ENCODE results near the gene CEP162.
"Not testable (repeated sequence)": the region's sequence is repeated elsewhere in the genome, so short reads cannot be mapped to it uniquely, and the experiment has no call there.

Gene CEP162

DNA sequence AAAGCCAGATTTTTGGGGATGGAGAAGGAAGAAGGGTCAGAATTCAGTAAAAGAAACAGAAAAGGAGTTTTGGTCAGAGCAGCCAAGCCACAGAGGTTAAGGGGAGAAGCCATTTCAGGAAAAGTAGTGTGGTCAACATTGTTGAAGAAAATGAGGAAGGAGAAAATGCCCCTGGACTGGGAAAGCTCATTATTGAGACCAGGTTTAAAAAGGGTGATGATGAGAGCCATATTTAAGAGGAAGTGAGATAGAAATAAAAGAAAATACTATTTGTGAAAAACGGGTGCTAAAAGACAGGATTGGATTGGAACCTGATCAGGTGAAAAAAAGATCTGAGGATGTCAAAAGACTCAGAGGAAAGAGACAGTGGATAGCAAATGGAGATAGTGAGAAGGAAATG, 75.8 kb downstream of the CEP162 start:
- DNase-seq (ENCODE audit: low spot score) = no peak

DNA sequence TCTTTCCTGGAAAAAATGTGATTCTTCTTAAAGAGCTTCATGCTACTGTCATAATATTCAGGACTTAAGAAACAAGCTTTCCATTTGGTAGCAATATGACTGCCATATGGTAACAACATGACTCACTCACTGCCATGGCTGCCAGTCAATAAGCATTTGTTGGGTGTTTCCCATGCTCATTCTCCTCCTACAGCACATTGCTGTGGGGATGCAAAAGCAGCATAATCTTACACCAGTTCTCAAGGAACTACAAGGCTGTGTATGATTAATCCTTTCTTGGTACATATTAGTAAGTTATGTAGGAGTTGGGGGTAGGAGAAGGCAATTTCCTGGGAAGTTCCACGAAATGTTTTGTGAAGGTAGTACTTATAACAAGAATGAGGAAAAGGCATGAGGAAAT, 76.7 kb downstream of the CEP162 start:
- peak; percentile 62 for DNase-seq (ENCODE audit: low spot score)

DNA sequence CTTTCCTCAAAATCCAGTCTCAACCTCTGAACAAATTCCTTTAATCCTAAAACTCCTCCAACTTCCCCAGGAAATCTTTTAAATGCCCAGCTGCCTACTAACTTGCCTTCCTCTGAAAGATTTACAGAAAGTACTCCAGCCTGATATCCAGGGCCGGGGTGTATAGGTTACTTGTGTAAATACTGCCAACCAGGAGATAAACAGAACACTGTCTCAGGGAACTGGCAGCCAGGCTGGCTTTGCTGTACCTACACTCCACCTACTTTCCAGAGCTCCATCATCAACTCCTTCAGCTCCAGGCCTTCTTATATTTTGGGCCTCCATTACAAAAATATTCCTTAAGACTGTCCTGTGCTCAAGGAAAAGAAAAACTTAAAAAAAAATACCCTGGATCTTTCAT, 85.9 kb downstream of the CEP162 start:
- DNase-seq (ENCODE audit: low spot score) = no peak

DNA sequence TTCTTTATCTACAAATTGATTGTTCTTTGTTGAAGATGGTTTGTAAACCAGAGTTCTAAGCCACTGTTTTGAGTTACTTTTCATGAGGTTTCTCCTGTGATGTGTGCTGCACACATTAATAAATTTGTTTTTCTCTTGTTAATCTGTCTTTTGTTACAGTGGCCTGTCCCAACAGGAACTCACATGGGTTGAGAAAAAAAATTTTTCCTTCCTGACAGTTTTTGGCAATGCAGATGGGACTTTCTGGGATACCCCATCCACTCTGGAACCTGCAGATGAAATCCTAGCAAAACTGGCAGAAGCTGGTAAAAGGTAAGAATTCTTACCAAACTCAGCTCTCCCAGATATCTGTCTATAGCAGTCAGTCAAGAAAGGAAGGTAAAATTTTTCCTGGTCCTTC, 88.1 kb downstream of the CEP162 start:
- DNase-seq (ENCODE audit: low spot score) = no peak

DNA sequence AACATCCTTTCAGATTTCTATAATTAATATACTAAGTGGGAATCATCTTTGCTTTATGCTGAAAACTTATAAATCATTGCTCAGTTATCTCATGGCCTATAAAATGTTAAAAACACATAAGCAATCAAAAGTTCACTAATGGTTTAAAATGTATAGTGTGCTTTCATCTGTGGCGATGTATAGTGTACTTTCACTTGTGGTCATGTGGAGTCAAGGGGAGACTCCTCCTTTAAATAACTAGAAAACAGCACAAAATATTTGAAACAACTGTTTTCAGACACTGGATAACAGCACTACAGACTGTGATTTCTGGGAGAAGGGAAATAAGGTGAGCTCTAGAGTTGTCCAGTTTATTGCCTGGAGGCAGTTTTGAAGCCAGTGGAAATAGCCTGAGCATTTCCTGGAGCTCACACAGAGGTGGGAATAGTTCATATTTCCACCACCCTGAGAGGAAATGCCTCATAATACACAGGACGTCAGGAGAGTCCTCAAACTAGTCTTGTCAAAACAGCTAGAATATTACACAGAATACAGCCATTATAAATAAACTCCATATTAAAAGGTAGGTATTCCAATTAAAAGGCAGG, 89.4 kb downstream of the CEP162 start:
- DNase-seq (ENCODE audit: low spot score) = no peak

DNA sequence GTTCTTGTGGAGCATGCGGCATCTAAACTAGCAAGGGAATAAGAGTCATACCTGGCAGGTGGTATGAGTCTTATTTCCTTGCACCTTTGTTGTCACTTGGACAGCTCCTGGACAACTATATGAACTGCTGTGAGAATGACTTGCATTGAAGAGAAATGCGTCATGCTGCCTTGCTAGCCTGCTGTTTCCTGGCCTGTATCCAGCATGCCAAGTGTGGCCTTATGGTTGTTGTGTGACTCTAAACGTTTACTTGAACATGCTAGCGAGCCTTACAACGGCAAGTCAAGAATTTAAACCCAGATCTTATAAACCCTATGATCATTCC, 90.4 kb downstream of the CEP162 start:
- DNase-seq (ENCODE audit: low spot score) = peak; percentile 6

DNA sequence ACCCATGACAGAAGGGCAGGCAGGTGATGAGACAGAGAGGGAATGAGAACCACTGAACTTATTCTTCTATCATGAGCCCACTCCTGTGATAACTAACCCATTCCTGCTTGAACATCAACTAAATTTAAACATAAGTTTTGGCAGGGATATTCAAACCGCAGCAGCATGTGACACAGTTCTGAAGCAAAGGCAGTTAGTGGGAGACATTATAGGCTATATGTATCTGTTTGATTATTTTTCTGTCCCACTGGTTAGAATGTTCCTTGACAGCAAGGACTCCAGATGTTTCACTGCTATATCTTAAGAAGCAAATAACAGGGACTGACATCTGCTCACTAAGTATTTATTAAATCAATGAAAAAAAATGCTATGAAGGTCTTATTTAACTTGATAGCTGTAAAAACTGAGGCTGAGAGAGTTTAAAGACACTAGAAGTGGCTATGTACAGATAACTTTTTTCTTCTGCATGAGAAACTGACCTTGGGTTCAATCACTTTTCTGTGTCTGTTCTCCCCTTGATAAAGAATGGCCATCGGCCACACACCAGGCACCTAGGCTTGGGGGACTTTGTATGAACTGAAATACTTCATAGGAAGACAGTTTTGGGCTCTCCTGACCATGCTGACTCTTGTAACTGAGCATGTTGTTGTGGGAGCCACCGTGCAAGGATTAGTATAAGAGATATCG, 90.9 kb downstream of the CEP162 start:
- DNase-seq (ENCODE audit: low spot score) = no peak

DNA sequence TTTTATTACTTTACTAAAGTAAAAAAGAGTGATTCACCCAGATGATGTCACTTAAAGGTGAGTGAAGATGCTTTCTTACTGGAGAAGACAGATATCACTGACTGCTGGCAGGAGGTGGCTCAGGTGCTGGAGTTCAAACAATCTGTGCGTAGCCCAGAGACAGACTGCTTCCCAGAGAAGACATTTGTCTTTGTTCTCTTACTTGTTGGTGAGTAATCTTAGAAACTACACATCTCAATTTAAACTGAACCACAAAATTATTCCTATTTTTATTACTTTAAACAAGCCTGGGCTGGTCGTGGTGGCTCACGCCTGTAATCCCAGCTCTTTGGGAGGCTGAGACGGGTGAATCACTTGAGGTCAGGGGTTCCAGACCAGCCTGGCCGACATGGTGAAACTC, 92.2 kb downstream of the CEP162 start:
- no peak for DNase-seq (ENCODE audit: low spot score)

DNA sequence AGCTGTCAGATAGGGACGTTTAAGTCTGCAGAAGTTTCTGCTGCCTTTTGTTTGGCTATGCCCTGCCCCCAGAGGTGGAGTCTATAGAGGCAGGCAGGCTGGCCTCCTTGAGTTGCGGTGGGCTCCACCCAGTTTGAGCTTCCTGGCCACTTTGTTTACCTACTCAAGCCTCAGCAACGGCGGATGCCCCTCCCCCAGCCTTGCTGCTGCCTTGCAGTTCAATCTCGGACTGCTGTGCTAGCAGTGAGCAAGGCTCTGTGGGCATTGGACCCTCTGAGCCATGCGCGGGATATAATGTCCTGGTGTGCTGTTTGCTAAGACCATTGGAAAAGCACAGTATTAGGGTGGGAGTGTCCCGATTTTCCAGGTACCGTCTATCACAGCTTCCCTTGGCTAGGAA, 94.1 kb downstream of the CEP162 start:
- DNase-seq (ENCODE audit: low spot score) = not testable (repeated sequence)

DNA sequence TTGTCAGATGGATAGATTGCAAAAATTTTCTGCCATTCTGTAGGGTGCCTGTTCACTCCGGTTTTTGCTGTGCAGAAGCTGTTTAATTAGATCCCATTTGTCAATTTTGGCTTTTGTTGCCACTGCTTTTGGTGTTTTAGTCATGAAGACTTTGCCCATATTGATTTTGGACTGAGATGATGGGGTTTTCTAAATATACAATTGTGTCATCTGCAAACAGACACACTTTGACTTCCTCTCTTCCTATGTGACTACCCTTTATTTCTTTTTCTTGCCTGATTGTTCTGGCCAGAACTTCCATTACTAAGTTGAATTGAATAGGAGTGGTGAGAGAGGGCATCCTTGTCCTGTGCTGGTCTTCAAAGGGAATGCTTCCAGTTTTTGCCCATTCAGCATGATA, 97.9 kb downstream of the CEP162 start:
- DNase-seq (ENCODE audit: low spot score) = not testable (repeated sequence)

DNA sequence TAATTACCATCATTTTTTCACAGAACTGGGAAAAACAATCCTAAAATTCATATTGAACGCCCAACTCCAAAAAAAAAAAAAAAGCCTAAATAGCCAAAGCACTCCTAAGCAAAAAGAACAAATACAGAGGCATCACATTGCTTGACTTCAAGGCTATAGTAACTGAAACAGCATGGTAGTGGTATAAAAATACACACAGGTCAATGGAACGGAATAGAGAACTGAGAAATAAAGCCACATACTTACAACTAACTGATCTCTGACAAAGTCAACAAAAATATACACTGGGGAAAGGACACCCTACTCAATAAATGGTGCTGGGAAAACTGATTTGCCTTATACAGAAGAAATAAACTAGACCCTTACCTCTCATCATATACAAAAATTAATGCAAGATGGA, 104.3 kb downstream of the CEP162 start:
- no peak for DNase-seq (ENCODE audit: low spot score)

DNA sequence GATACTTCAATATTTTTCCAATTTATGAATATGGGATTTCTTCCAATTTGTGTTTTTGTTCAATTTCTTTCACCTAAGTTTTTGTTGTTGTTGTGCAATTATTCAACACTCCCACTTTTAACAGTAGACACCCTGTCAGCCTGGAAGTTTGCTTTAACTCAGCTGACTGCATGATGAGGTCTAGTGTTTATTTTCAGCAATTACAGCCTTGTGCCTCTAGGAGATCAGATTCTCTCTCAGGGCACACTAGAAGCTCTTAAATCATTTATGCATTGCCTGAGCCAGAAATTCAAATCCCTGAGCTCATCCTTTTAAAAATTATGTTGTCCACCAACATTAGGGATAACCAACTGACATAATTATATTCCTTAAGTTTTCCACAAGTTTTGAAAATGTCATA, 108.2 kb downstream of the CEP162 start:
- no peak for DNase-seq (ENCODE audit: low spot score)

DNA sequence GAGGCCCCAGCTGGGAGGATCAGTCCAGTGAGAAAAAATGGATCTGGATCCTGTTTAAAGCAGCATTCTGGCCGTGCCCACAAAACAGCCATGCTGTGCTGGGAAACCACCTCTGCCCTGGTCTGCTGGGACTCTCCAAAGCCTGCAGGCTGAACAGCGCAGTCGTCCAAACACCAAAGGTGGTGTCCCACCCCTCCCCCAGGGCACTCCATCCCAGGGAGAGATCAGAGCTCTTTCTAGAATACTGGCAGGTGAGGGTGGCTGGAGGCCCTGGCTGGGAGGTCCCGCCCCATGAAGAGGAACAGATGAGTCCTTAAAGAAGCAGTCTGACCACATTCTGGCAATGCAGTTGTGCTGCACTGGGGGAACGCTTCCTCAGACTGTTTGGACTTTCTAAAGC, 109.3 kb downstream of the CEP162 start:
- no peak for DNase-seq (ENCODE audit: low spot score)

DNA sequence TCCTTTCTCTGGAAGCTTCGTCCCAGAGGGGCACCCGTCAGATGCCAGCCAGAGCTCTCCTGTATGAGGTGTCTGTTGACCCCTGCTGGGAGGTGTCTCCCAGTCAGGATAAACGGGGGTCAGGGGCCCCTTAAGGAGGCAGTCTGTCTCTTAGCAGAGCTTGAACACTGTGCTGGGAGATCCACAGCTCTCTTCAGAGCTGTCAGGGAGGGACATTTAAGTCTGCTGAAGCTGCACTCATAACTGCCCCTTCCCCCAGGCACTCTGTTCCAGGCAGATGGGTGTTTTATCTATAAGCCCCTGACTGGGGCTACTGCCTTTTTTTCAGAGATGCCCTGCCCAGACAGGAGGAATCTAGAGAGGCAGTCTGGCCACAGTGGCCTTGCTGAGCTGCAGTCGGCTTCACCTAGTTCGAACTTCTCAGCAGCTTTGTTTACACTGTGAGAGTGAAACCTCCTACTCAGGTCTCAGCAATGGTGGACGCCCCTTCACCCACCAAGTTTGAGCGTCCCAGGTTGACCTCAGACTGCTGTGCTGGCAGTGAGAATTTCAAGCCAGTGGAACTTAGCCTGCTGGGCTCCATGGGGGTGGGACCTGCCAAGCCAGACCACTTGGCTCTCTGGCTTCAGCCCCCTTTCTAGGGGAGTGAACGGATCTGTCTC, 112.4 kb downstream of the CEP162 start:
- DNase-seq (ENCODE audit: low spot score) = not testable (repeated sequence)

DNA sequence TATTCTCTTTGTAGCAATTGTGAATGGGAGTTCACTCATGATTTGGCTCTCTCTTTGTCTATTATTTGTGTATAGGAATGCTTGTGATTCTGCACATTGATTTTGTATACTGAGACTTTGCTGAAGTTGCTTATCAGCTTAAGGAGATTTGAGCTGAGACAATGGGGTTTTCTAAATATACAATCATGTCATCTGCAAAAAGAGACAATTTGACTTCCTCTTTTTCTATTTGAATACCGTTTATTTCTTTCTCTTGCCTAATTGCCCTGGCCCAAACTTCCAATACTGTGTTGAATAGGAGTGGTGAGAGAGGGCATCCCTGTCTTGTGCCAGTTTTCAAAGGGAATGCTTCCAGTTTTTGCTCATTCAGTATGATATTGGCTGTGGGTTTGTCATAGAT, 116.1 kb downstream of the CEP162 start:
- not testable (repeated sequence) for DNase-seq (ENCODE audit: low spot score)

DNA sequence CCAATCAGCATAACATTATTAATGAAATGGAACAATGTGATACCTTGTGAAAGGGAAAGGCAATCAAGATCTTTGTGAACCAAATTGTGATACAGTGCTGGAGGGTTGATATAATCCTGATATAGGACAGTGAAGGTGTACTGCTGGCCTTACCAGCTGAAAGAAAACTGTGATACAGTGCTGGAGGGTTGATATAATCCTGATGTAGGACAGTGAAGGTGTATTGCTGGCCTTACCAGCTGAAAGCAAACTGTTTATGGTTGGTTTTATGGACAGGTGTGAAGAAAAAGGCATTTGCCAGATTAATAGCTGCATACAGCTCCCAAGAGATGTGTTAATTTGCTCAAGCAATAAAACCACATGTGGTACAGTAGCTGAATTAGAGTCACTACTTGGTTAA, 119.9 kb downstream of the CEP162 start:
- no peak for DNase-seq (ENCODE audit: low spot score)

DNA sequence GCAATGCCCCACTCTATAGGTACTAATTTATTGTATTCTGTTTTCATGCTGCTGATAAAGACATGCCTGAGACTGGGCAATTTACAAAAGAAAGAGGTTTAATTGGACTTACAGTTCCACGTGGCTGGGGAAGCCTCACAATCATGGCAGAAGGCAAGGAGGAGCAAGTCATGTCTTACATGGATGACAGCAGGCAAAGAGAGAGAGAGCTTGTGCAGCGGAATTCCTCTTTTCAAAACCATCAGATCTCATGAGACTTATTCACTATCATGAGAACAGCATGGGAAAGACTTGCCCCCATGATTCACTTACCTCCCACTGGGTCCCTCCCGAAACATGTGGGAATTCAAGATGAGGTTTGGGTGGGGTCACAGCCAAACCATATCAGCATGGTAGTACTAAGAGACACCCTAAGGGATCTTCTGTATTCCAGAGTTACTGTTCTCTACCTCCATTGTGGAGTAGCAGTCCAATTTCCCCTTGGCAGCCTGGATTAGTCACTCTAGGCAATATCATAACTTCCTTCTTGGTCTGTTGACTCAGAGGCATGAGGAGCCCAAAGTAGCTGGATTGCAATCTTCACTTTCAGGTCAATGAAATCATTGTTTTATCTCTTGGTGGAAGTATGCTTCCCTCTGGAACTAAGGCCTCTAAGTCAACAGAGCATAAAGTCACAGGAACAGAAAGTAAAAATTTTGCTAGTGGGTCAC, 122.1 kb downstream of the CEP162 start:
- DNase-seq (ENCODE audit: low spot score) = peak; percentile 94

DNA sequence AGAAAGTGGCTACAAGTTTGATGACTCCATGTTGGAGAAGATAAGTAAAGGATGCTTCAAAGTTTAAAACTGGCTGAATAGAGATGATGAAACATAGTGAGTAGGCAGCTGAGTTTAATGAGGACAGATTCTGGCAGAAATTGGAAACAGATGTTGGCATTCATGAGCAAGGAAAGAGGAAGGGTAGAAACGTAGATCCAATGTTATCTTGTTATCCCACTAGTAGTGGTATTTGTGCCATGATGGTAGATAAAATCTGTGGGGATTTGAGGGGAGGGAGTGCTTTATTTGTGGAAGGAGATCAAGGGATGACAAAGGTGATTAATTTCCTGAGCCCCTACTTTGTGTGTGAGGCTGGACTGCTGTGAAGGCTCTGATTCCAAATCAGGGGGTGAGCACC, 124.4 kb downstream of the CEP162 start:
- DNase-seq (ENCODE audit: low spot score) = no peak

DNA sequence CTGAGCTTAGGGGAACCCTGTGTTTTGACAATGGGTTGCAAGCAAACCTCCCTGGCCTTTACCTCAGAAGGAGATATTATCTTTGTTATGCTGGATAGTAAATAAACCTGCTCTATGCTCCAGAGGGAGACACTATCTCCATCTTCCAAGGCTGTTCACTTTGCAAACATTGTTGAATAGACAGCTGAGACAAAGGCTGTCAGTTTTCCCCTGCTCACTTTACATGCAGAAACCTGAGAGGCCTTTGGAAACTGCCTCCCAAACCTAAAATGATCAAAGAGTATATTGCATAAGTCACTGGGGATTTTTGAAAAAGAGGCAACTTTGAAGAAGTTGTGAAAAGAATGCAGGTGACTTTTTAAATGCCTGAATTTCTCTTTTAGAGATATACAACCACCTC, 132.3 kb downstream of the CEP162 start:
- DNase-seq (ENCODE audit: low spot score) = no peak

DNA sequence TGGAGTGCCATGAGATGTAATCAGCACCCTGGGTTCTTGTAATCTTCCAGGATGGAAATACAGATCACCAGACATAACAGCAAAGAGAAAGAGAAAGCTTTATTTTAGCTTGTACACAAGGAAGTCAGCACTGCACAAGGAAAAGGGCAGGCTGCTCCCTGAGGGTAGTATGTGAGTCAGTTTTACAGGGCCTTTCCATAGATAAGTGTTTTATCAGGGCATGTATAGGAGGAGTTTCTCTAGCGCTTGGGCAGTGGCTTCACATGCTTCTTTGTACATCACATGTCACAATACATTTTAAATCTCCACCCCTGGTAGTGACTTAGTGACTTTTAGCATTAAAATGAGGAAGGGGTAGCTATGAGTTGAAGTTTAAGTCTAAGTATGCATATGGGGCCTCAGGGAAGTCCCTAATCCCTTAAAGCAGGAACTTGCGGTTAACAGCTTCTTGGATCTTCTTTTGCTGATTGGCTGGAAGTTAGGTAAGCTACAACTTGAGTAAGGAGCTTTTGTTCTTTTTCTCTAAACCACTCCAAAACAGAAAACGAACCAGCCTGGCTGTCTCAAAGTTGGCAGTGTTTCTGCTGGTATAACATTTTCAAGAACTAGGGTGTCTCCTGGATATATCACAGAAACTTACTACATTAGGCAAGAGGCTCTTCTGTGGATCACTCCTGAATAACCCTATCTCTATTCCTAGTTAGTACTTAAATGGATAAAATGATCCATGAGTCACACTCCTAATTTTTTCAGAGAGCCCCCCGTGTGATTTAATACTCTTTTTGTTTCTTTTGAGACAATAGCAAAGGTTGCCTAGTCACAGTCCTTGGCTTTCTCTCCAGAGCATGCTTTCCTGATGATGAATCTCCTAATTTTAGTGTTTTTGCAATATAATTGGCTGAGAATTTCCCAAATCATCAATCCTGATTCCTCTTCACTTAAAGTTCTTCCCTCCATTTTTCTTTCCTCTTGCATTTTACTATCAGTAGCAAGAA, 133.7 kb downstream of the CEP162 start:
- DNase-seq (ENCODE audit: low spot score) = peak; percentile 30

DNA sequence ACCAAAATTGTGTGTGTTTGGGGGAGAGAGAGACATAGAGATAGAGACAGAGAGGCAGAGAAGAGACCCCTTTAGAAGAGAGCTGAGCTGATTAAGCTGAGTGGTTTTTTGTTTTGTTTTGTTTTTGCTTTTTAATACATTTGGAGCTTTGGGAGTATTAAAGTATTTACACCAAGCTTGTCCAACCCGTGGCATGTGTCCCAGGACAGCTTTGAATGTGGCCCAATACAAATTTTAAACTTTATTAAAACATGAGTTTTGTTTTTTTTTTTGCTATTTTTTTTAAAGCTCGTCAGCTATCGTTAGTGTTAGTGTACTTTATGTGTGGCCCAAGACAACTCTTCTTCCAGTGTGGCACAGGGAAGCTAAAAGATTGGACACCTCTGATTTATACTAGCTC, 137.9 kb downstream of the CEP162 start:
- no peak for DNase-seq (ENCODE audit: low spot score)

DNA sequence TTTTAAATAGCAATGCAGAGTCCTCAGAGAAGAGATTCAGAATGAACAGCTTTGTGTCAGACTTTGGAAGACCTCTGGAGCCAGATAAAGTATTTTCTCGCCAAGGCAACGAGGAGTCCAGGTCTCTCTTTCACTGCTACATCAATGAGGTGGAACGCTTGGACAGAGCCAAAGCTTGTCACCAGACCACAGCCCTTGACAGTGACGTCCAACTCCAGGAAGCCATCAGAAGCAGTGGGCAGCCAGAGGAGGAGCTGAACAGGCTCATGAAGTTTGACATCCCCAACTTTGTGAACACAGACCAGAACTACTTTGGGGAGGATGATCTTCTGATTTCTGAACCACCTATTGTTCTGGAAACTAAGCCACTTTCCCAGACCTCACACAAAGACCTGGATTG, 138.4 kb downstream of the CEP162 start:
- DNase-seq (ENCODE audit: low spot score) = no peak
